HCT116 (cell line): ENCODE results near the gene C1QTNF12. TPM values are rescaled to one million over a fixed set of nuclear protein-coding genes. Genes with fewer than 3 reads are reported as not detected.

Experiments
- ATAC-seq: fragments of 200-7000 bp; cut with Tn5 transposase; 2 replicates; pipeline ENCODE4 v1.9.1; 2020; ENCODE audit warnings: mild to moderate bottlenecking, moderate library complexity
- BruUV-seq: library from RNA; stranded (reverse); fragments of 400-500 nt; replicated peaks from 2 replicates; lab custom pipeline; 2021; lab: Mats Ljungman, UMichigan
- CTCF ChIA-PET: fragments of 300-600 bp; sonication (Branson Sonifier 250); formaldehyde crosslinking; loops from one replicate; lab custom pipeline; 2021; ENCODE audit warnings: antibody characterized with exemption; lab: Charles Lee
- POLR2A ChIA-PET: fragments of 300-600, 350-600 bp; sonication (Branson Sonifier 250); formaldehyde crosslinking; loops from one replicate; lab custom pipeline; 2021; ENCODE audit warnings: antibody characterized with exemption; lab: Charles Lee
- RAD21 ChIA-PET, 2 experiments: fragments of 300-600 bp; sonication (Branson Sonifier 250); formaldehyde crosslinking; loops; one replicate each; lab custom pipeline; 2023; ENCODE audit warnings: low total read pairs in 2 of 2; ENCODE audit not compliant: uncharacterized antibody in 2 of 2, unreplicated experiment in 2 of 2, low non-redundant PET in 1 of 2; lab: Charles Lee
- DNase-seq: peaks from one replicate; pipeline ENCODE4 v3.0.0-alpha.2; 2010; ENCODE audit warnings: low read depth, low spot score
- H2AFZ ChIP-seq: fragments of 200-600 bp; shearing (Covaris generic), sonication (generic); 2 replicates; pipeline ENCODE4 v1.6.1; 2017; ENCODE audit warnings: low read depth, mixed run types, mixed read lengths, antibody characterized with exemption, low read length; ENCODE audit not compliant: poor library complexity, severe bottlenecking
- H3K27ac ChIP-seq: 2 replicates; pipeline ENCODE4 v1.5.1; 2012; ENCODE audit warnings: low read depth, low read length
- H3K27me3 ChIP-seq: fragments of 200-600 bp; sonication (generic); 2 replicates; pipeline ENCODE4 v1.6.1; 2016; ENCODE audit warnings: mixed run types, low read length, mixed read lengths; ENCODE audit not compliant: insufficient read depth
- H3K36me3 ChIP-seq, 2 experiments: fragments of 200-500 bp in 1 of 2; fragments of 200-600 bp in 1 of 2; sonication (Bioruptor generic) in 1 of 2; sonication (generic) in 1 of 2; 2 replicates each; pipeline versions ENCODE4 v1.5.1 to v1.6.1; 2014 to 2016; ENCODE audit warnings: low read length in 2 of 2, inconsistent platforms in 1 of 2, mixed read lengths in 1 of 2, mixed run types in 1 of 2; ENCODE audit not compliant: insufficient read depth in 2 of 2, control insufficient read depth in 1 of 2
- H3K4me1 ChIP-seq, 2 experiments: fragments of 200-600 bp in 1 of 2; sonication (generic) in 1 of 2; 2 replicates each; pipeline versions ENCODE4 v1.5.1 to v1.6.1; 2012 to 2017; ENCODE audit warnings: low read length in 2 of 2, inconsistent platforms in 1 of 2, mild to moderate bottlenecking in 1 of 2, mixed read lengths in 1 of 2, mixed run types in 1 of 2, moderate library complexity in 1 of 2; ENCODE audit not compliant: insufficient read depth in 2 of 2, control insufficient read depth in 1 of 2
- H3K4me2 ChIP-seq: fragments of 200-600 bp; sonication (generic); 2 replicates; pipeline ENCODE4 v1.6.1; 2017; ENCODE audit warnings: mixed run types, low read length, mixed read lengths
- H3K4me3 ChIP-seq, 2 experiments: fragments of 200-600 bp in 1 of 2; sonication (generic) in 1 of 2; replicated peaks in 1 of 2; 2 replicates each; pipeline ENCODE4 v1.5.1; 2011 to 2016; ENCODE audit warnings: low read length in 2 of 2, control low read depth in 1 of 2, low read depth in 1 of 2, mild to moderate bottlenecking in 1 of 2, mixed read lengths in 1 of 2, mixed run types in 1 of 2
- H3K79me2 ChIP-seq: fragments of 200-600 bp; sonication (generic); 2 replicates; pipeline ENCODE4 v1.6.1; 2017; ENCODE audit warnings: mild to moderate bottlenecking, mixed run types, low read length, moderate library complexity, mixed read lengths; ENCODE audit not compliant: insufficient read depth
- H3K9ac ChIP-seq: fragments of 200-600 bp; sonication (generic); 2 replicates; pipeline ENCODE4 v1.6.1; 2016; ENCODE audit warnings: low read length, mixed read lengths
- H3K9me2 ChIP-seq: fragments of 200-600 bp; sonication (generic), shearing (Covaris generic); 2 replicates; pipeline ENCODE4 v1.6.1; 2017; ENCODE audit warnings: mixed run types, mild to moderate bottlenecking, moderate library complexity; ENCODE audit not compliant: insufficient read depth
- H3K9me3 ChIP-seq, 2 experiments: fragments of 200-500 bp in 1 of 2; fragments of 200-600 bp in 1 of 2; sonication (Bioruptor generic) in 1 of 2; sonication (generic) in 1 of 2; 2 replicates each; pipeline ENCODE4 v1.6.1; 2014 to 2017; ENCODE audit warnings: low read length in 2 of 2, mixed read lengths in 2 of 2, inconsistent platforms in 1 of 2, low read depth in 1 of 2, mild to moderate bottlenecking in 1 of 2, mixed run types in 1 of 2, moderate library complexity in 1 of 2; ENCODE audit not compliant: control insufficient read depth in 1 of 2, insufficient read depth in 1 of 2
- H4K20me1 ChIP-seq: fragments of 200-600 bp; sonication (generic), shearing (Covaris generic); 2 replicates; pipeline ENCODE4 v1.6.1; 2017; ENCODE audit warnings: mixed run types, mild to moderate bottlenecking, moderate library complexity; ENCODE audit not compliant: insufficient read depth
- ATF3 ChIP-seq: IDR thresholded peaks from 2 replicates; pipeline ENCODE4 v1.6.1; 2012
- CBX3 ChIP-seq: IDR thresholded peaks from 2 replicates; pipeline ENCODE4 v1.6.1; 2012; ENCODE audit warnings: low read depth
- CEBPB ChIP-seq: IDR thresholded peaks from 2 replicates; pipeline ENCODE4 v1.6.1; 2012; ENCODE audit warnings: low read depth
- EGR1 ChIP-seq: IDR thresholded peaks from 2 replicates; pipeline ENCODE4 v1.6.1; 2012; ENCODE audit warnings: low read depth
- EZH2 ChIP-seq: fragments of 200-600 bp; sonication (generic); IDR thresholded peaks from 2 replicates; pipeline ENCODE4 v1.6.1; 2017; ENCODE audit warnings: antibody characterized with exemption, mixed run types
- EZH2phosphoT487 ChIP-seq: fragments of 200-600 bp; IDR thresholded peaks from 2 replicates; pipeline ENCODE4 v1.6.1; 2018; ENCODE audit warnings: antibody characterized with exemption, borderline replicate concordance
- FOSL1 ChIP-seq: IDR thresholded peaks from 2 replicates; pipeline ENCODE4 v1.6.1; 2012; ENCODE audit warnings: low read depth
- JUND ChIP-seq: IDR thresholded peaks from 2 replicates; pipeline ENCODE4 v1.6.1; 2012
- POLR2A ChIP-seq: IDR thresholded peaks from 2 replicates; pipeline ENCODE4 v1.7.0; 2011; ENCODE audit warnings: borderline replicate concordance; ENCODE audit not compliant: insufficient read depth, insufficient read length; ENCODE audit errors: extremely low read depth
- RAD21 ChIP-seq: IDR thresholded peaks from 2 replicates; pipeline ENCODE4 v1.6.1; 2012; ENCODE audit warnings: low read depth, mild to moderate bottlenecking
- REST ChIP-seq: IDR thresholded peaks from 2 replicates; pipeline ENCODE4 v1.6.1; 2012; ENCODE audit warnings: low read depth
- SIN3A ChIP-seq: IDR thresholded peaks from 2 replicates; pipeline ENCODE4 v1.6.1; 2012; ENCODE audit warnings: low read depth
- SP1 ChIP-seq: IDR thresholded peaks from 2 replicates; pipeline ENCODE4 v1.6.1; 2012; ENCODE audit warnings: low read depth
- SRF ChIP-seq: IDR thresholded peaks from 2 replicates; pipeline ENCODE4 v1.6.1; 2012; ENCODE audit warnings: low read depth
- TCF7L2 ChIP-seq: IDR thresholded peaks from 2 replicates; pipeline ENCODE4 v1.7.0; 2011; ENCODE audit warnings: borderline replicate concordance, inconsistent platforms; ENCODE audit not compliant: insufficient read depth, insufficient read length; ENCODE audit errors: extremely low read depth
- YY1 ChIP-seq: IDR thresholded peaks from 2 replicates; pipeline ENCODE4 v1.6.1; 2011; ENCODE audit warnings: low read length, low read depth, moderate library complexity, mild to moderate bottlenecking; ENCODE audit not compliant: insufficient replicate concordance; ENCODE audit errors: extremely low read depth
- ZBTB33 ChIP-seq: IDR thresholded peaks from 2 replicates; pipeline ENCODE4 v1.6.1; 2011; ENCODE audit warnings: mild to moderate bottlenecking, low read length, moderate library complexity; ENCODE audit not compliant: insufficient replicate concordance; ENCODE audit errors: extremely low read depth
- ZFX ChIP-seq: fragments of 450-650 bp; IDR thresholded peaks from 2 replicates; pipeline ENCODE4 v1.6.1; 2017
- ZNF274 ChIP-seq: fragments of 200-500 bp; sonication (Bioruptor generic); IDR thresholded peaks from 2 replicates; pipeline ENCODE4 v1.6.1; 2014; ENCODE audit warnings: mild to moderate bottlenecking, low read depth, low read length, inconsistent platforms
- intact Hi-C: fragments of 100-400 bp; cut with micrococcal nuclease; formaldehyde crosslinking; loops from 2 replicates; pipeline ENCODE4 v1.10.0; 2022
- total RNA-seq: library from RNA; stranded (reverse); gene quantifications from one replicate; pipeline ENCODE4 v1.2.1, GENCODE V29; 2021; ENCODE audit not compliant: unreplicated experiment
- TF ChIP-seq, protein P1 (sequence below), 3 experiments: fragments of 200-600 bp in 1 of 3; sonication (generic) in 1 of 3; IDR thresholded peaks in 2 of 3; conservative IDR thresholded peaks in 1 of 3; 2 replicates each; pipeline ENCODE4 v1.5.1; 2012 to 2017; ENCODE audit warnings: low read depth in 2 of 3, low read length in 2 of 3, antibody characterized with exemption in 1 of 3, borderline replicate concordance in 1 of 3, control low read depth in 1 of 3, mild to moderate bottlenecking in 1 of 3, mixed read lengths in 1 of 3, mixed run types in 1 of 3, moderate library complexity in 1 of 3; ENCODE audit not compliant: insufficient read depth in 1 of 3

Gene C1QTNF12
- total RNA-seq, 1 experiment from 2014 or later, result 6.9 TPM

DNA sequence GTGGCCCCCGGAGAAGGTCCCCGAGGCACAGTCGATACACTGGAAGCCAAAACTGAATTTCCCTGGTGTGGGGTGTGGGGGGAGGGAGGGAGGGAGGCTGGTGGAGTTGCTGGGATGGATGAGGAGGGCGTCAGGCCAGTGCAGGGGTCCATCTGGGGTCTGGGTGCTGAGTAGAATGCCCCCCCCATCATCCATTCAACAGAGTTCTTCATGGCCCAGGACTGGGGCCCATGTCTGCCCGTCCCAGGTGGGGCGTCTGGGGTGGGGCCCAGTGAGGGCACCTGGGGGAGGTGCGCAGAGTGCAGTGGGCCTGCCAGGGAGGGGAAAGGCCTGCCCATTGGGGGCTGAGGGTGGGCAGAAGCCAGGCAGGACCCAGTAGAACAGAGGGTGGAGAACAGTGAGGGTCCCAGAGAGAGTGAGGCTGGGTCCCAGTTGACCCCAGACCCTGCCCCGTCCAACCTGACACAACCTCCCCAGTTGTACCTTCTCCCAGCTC lies 42.0 kb downstream of the C1QTNF12 start:
- BruUV-seq, result no TSS peak
- Histone ChIP-seq H3K36me3 (no peaks in the 10 kb centered on the region), H4K20me1 (no peaks in the 10 kb centered on the region), H3K27ac (peak overlapping the region; percentile 94; the same call in 1 of the 2 replicates), H3K9ac (no peak overlapping the region), H3K4me1 (peaks cover 30 to 43% of the 10 kb centered on the region in 2 experiments), H3K27me3 (no peaks in the 10 kb centered on the region), H3K4me3 (no peak overlapping the region), H3K4me2 (0 out of 2 replicates have a peak overlapping the region, but pooled peaks have one; percentile 97), H3K79me2 (peaks cover 8% of the 10 kb centered on the region; the same call in 1 of the 2 replicates), H2AFZ (no peak overlapping the region), H3K9me2 (no peaks in the 10 kb centered on the region), H3K9me3 (no peaks in the 10 kb centered on the region)
- ChIA-PET POLR2A (no interaction called here), CTCF (no interaction called here), RAD21 (no interaction called here)
- no peak for TF ChIP-seq RAD21
- TF ChIP-seq FOSL1, result no peak
- no peak for TF ChIP-seq ZBTB33
- TF ChIP-seq EGR1, result no peak
- TF ChIP-seq EZH2, result no peak
- no peak for TF ChIP-seq SRF
- TF ChIP-seq CBX3, result no peak
- TF ChIP-seq ZNF274, result no peak
- TF ChIP-seq ZFX, result no peak
- TF ChIP-seq SIN3A, result no peak
- TF ChIP-seq POLR2A, result no peak
- no peak for TF ChIP-seq CEBPB
- TF ChIP-seq SP1, result no peak
- TF ChIP-seq REST, result no peak
- TF ChIP-seq YY1, result no peak
- no peak for TF ChIP-seq EZH2phosphoT487
- TF ChIP-seq ATF3, result no peak
- TF ChIP-seq, protein P1, sequence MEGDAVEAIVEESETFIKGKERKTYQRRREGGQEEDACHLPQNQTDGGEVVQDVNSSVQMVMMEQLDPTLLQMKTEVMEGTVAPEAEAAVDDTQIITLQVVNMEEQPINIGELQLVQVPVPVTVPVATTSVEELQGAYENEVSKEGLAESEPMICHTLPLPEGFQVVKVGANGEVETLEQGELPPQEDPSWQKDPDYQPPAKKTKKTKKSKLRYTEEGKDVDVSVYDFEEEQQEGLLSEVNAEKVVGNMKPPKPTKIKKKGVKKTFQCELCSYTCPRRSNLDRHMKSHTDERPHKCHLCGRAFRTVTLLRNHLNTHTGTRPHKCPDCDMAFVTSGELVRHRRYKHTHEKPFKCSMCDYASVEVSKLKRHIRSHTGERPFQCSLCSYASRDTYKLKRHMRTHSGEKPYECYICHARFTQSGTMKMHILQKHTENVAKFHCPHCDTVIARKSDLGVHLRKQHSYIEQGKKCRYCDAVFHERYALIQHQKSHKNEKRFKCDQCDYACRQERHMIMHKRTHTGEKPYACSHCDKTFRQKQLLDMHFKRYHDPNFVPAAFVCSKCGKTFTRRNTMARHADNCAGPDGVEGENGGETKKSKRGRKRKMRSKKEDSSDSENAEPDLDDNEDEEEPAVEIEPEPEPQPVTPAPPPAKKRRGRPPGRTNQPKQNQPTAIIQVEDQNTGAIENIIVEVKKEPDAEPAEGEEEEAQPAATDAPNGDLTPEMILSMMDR (IDR thresholded peaks at IDR 0.05 in 2 of 3, conservative IDR thresholded peaks at IDR 0.05 in 1 of 3; ENCODE audit: borderline replicate concordance in 1 of 3, insufficient read depth in 1 of 3, low read depth in 2 of 3, low read length in 2 of 3), result no peak
- TF ChIP-seq TCF7L2, result no peak
- TF ChIP-seq JUND, result no peak
- DNase-seq, result no peak
- intact Hi-C loops, result no loop called here
- ATAC-seq, result no peak
